ENCODE measurements around the gene NACC2. TPM values are rescaled to one million over a fixed set of nuclear protein-coding genes. Genes with fewer than 3 reads are reported as not detected.

The NACC2 gene
- total RNA-seq, 4 donors from 2014 or later = 71.4 to 209 (median 110) TPM

GRCh38 chr9:135961811-135962695, 133.0 kb downstream of the NACC2 start:
- H3K4me1 ChIP-seq = peaks cover 0 to 36% (median 14%) of the 10 kb centered on the region in 3 donors
- no peak overlapping the region for H3K4me3 ChIP-seq
- TF ChIP-seq POLR2A (IDR thresholded peaks at IDR 0.05) (no peak), POLR2AphosphoS5 (IDR thresholded peaks at IDR 0.05) (no peak), CTCF (IDR thresholded peaks at IDR 0.05) (no peak)
- H3K36me3 ChIP-seq = no peaks in the 10 kb centered on the region
- no peaks in the 10 kb centered on the region for H3K9me3 ChIP-seq
- WGBS, 2 donors (ENCODE audit: low coverage in 1 of 2) = 41 to 56% methylated on average over 6 to 11 of the region's 15 CpGs
- ATAC-seq = no peak
- H3K27me3 ChIP-seq = no peaks in the 10 kb centered on the region
- peak overlapping the region in 1 of 4 donors; percentile 91 for H3K27ac ChIP-seq

GRCh38 chr9:135961277-135961715, 133.8 kb downstream of the NACC2 start, which contains the start of gene UBAC1:
Gene UBAC1, minus strand, starts transcription at chr9:135961373. Its CDS starts 211 bp downstream, at chr9:135961162.
- Histone ChIP-seq H3K36me3 (no peaks in the 10 kb centered on the region), H3K27ac (peak within 1 kb of the TSS; percentile 77 to 93 (median 92)), H3K4me3 (peak within 1 kb of the TSS; percentile 91 to 94), H3K27me3 (no peaks in the 10 kb centered on the region), H3K4me1 (peaks cover 0 to 39% (median 14%) of the 10 kb centered on the region in 3 donors), H3K9me3 (no peaks in the 10 kb centered on the region)
- 0 to 1% methylated on average over 3 to 22 of the region's 53 CpGs for WGBS, 2 donors (ENCODE audit: low coverage in 1 of 2)
- TF ChIP-seq CTCF (IDR thresholded peaks at IDR 0.05) (peak in 3 of 4 experiments; percentile 50 to 68 (median 61)), EP300 (IDR thresholded peaks at IDR 0.05) (no peak), POLR2A (IDR thresholded peaks at IDR 0.05) (no peak), POLR2AphosphoS5 (IDR thresholded peaks at IDR 0.05) (no peak)
- ATAC-seq = peak; percentile 97

GRCh38 chr9:135960411-135961276, 134.4 kb downstream of the NACC2 start:
- H3K27ac ChIP-seq = peak overlapping the region; percentile 77 to 93 (median 92)
- no peaks in the 10 kb centered on the region for H3K36me3 ChIP-seq
- peak overlapping the region; percentile 91 to 94 for H3K4me3 ChIP-seq
- no peaks in the 10 kb centered on the region for H3K9me3 ChIP-seq
- peaks cover 0 to 39% (median 14%) of the 10 kb centered on the region in 3 donors for H3K4me1 ChIP-seq
- no peaks in the 10 kb centered on the region for H3K27me3 ChIP-seq
- peak; percentile 15 for ATAC-seq
- 0 to 1% methylated on average over 1 to 10 of the region's 74 CpGs for WGBS, 2 donors (ENCODE audit: low coverage in 1 of 2)
- TF ChIP-seq CTCF (IDR thresholded peaks at IDR 0.05) = no peak
- TF ChIP-seq POLR2AphosphoS5 (IDR thresholded peaks at IDR 0.05) = no peak
- peak; percentile 47 to 54 for TF ChIP-seq POLR2A (IDR thresholded peaks at IDR 0.05)

GRCh38 chr9:135959814-135960213, 135.3 kb downstream of the NACC2 start:
- ATAC-seq = no peak
- Histone ChIP-seq H3K27me3 (no peaks in the 10 kb centered on the region), H3K9me3 (no peaks in the 10 kb centered on the region), H3K4me1 (peaks cover 0 to 39% (median 14%) of the 10 kb centered on the region in 3 donors), H3K36me3 (peaks cover 0 to 3% of the 10 kb centered on the region in 2 donors), H3K4me3 (peak overlapping the region; percentile 91 to 94), H3K27ac (peak overlapping the region; percentile 77 to 93 (median 92))
- WGBS, 2 donors (ENCODE audit: low coverage in 1 of 2) = 36% methylated on average over 5 of the region's 9 CpGs; no CpG with 5 or more reads in 1 of the 2 donors
- no peak for TF ChIP-seq POLR2A (IDR thresholded peaks at IDR 0.05)
- TF ChIP-seq EP300 (IDR thresholded peaks at IDR 0.05) = no peak

GRCh38 chr9:135958485-135958884, 136.6 kb downstream of the NACC2 start:
- H3K9me3 ChIP-seq = no peaks in the 10 kb centered on the region
- no peak overlapping the region for H3K27ac ChIP-seq
- peaks cover 0 to 39% (median 14%) of the 10 kb centered on the region in 3 donors for H3K4me1 ChIP-seq
- WGBS, 2 donors (ENCODE audit: low coverage in 1 of 2) = 73 to 79% methylated on average over 7 to 9 of the region's 12 CpGs
- no peak overlapping the region for H3K4me3 ChIP-seq
- H3K36me3 ChIP-seq = peaks cover 0 to 17% of the 10 kb centered on the region in 2 donors
- ATAC-seq = no peak
- TF ChIP-seq EP300 (IDR thresholded peaks at IDR 0.05) (no peak), POLR2AphosphoS5 (IDR thresholded peaks at IDR 0.05) (no peak)
- no peaks in the 10 kb centered on the region for H3K27me3 ChIP-seq

All from gastroesophageal sphincter (tissue), 4 donors.